ENCODE measurements around the gene CHAT. TPM values are rescaled to one million over a fixed set of nuclear protein-coding genes. Genes with fewer than 3 reads are reported as not detected.

The CHAT gene
- total RNA-seq, 1 experiment from 2014 or later: not detected

- DNase-seq (ENCODE audit: low read depth in 1 of 2, low spot score in 2 of 2): no peak
- Histone ChIP-seq H3K27me3 (replicated peaks) (peaks cover 33% of the 10 kb centered on the region), H3K27ac (no peak overlapping the region)
These were observed 6.5 kb downstream of the CHAT start for GRCh38 chr10:49620286-49620810.

GRCh38 chr10:49620841-49621378 lies 7.1 kb downstream of the CHAT start:
- no peaks in the 10 kb centered on the region for H3K4me1 ChIP-seq (replicated peaks)
- H3K36me3 ChIP-seq: no peaks in the 10 kb centered on the region
- H3K27me3 ChIP-seq (replicated peaks): peaks cover 29% of the 10 kb centered on the region
- no peak for DNase-seq (ENCODE audit: low read depth in 1 of 2, low spot score in 2 of 2)
- no peak overlapping the region for H3K27ac ChIP-seq
- no peaks in the 10 kb centered on the region for H3K9me3 ChIP-seq (replicated peaks)
- no peak overlapping the region for H3K4me3 ChIP-seq

More at GRCh38 chr10:49620286-49620810, 6.5 kb downstream of the CHAT start:
- no peak overlapping the region for H3K4me3 ChIP-seq
- no peaks in the 10 kb centered on the region for H3K36me3 ChIP-seq
- H3K9me3 ChIP-seq (replicated peaks): no peaks in the 10 kb centered on the region
- no peaks in the 10 kb centered on the region for H3K4me1 ChIP-seq (replicated peaks)

- Histone ChIP-seq H3K27ac (no peak overlapping the region), H3K27me3 (replicated peaks) (peaks cover 23% of the 10 kb centered on the region), H3K4me3 (no peak overlapping the region), H3K36me3 (no peaks in the 10 kb centered on the region), H3K4me1 (replicated peaks) (no peaks in the 10 kb centered on the region), H3K9me3 (replicated peaks) (no peaks in the 10 kb centered on the region)
- no peak for DNase-seq (ENCODE audit: low read depth in 1 of 2, low spot score in 2 of 2)
These were observed 7.7 kb downstream of the CHAT start for GRCh38 chr10:49621561-49621960.

GRCh38 chr10:49622426-49623425 lies 8.9 kb downstream of the CHAT start:
- H3K9me3 ChIP-seq (replicated peaks): no peaks in the 10 kb centered on the region
- H3K27me3 ChIP-seq (replicated peaks): peaks cover 20% of the 10 kb centered on the region
- H3K36me3 ChIP-seq: no peaks in the 10 kb centered on the region
- H3K4me3 ChIP-seq: no peak overlapping the region
- no peaks in the 10 kb centered on the region for H3K4me1 ChIP-seq (replicated peaks)
- H3K27ac ChIP-seq: no peak overlapping the region
- DNase-seq (ENCODE audit: low read depth in 1 of 2, low spot score in 2 of 2): no peak

- H3K27ac ChIP-seq: no peak overlapping the region
- H3K36me3 ChIP-seq: no peaks in the 10 kb centered on the region
- no peaks in the 10 kb centered on the region for H3K4me1 ChIP-seq (replicated peaks)
- peaks cover 6% of the 10 kb centered on the region; the same call in 1 of the 2 replicates for H3K27me3 ChIP-seq (replicated peaks)
- no peaks in the 10 kb centered on the region for H3K9me3 ChIP-seq (replicated peaks)
- DNase-seq (ENCODE audit: low read depth in 1 of 2, low spot score in 2 of 2): no peak
- H3K4me3 ChIP-seq: no peak overlapping the region
These were observed 10.8 kb downstream of the CHAT start for GRCh38 chr10:49624629-49625028.

GRCh38 chr10:49625411-49625810 lies 11.6 kb downstream of the CHAT start:
- DNase-seq (ENCODE audit: low read depth in 1 of 2, low spot score in 2 of 2): no peak
- Histone ChIP-seq H3K9me3 (replicated peaks) (no peaks in the 10 kb centered on the region), H3K36me3 (no peaks in the 10 kb centered on the region), H3K27ac (no peak overlapping the region), H3K27me3 (replicated peaks) (peaks cover 7% of the 10 kb centered on the region; the same call in 1 of the 2 replicates), H3K4me3 (no peak overlapping the region), H3K4me1 (replicated peaks) (no peaks in the 10 kb centered on the region)

GRCh38 chr10:49627038-49627437 lies 13.2 kb downstream of the CHAT start:
- DNase-seq (ENCODE audit: low read depth in 1 of 2, low spot score in 2 of 2): no peak
- Histone ChIP-seq H3K27ac (no peak overlapping the region), H3K9me3 (replicated peaks) (no peaks in the 10 kb centered on the region), H3K4me3 (no peak overlapping the region), H3K27me3 (replicated peaks) (peaks cover 17% of the 10 kb centered on the region; the same call in 1 of the 2 replicates), H3K4me1 (replicated peaks) (no peaks in the 10 kb centered on the region), H3K36me3 (no peaks in the 10 kb centered on the region)

- H3K9me3 ChIP-seq (replicated peaks): no peaks in the 10 kb centered on the region
- H3K36me3 ChIP-seq: no peaks in the 10 kb centered on the region
- no peak for DNase-seq (ENCODE audit: low read depth in 1 of 2, low spot score in 2 of 2)
- H3K27me3 ChIP-seq (replicated peaks): peaks cover 24% of the 10 kb centered on the region
- no peak overlapping the region for H3K27ac ChIP-seq
- H3K4me3 ChIP-seq: no peak overlapping the region
- H3K4me1 ChIP-seq (replicated peaks): no peaks in the 10 kb centered on the region
These were observed 13.9 kb downstream of the CHAT start for GRCh38 chr10:49627644-49628247.

GRCh38 chr10:49628599-49628998 lies 14.8 kb downstream of the CHAT start:
- H3K27ac ChIP-seq: no peak overlapping the region

GRCh38 chr10:49629431-49629881 lies 15.6 kb downstream of the CHAT start:
- H3K4me1 ChIP-seq (replicated peaks): no peaks in the 10 kb centered on the region
- no peak overlapping the region for H3K27ac ChIP-seq
- H3K4me3 ChIP-seq: no peak overlapping the region
- H3K36me3 ChIP-seq: no peaks in the 10 kb centered on the region
- H3K9me3 ChIP-seq (replicated peaks): no peaks in the 10 kb centered on the region
- peaks cover 24% of the 10 kb centered on the region for H3K27me3 ChIP-seq (replicated peaks)
- no peak for DNase-seq (ENCODE audit: low read depth in 1 of 2, low spot score in 2 of 2)

More at GRCh38 chr10:49628599-49628998, 14.8 kb downstream of the CHAT start:
- no peaks in the 10 kb centered on the region for H3K36me3 ChIP-seq
- no peaks in the 10 kb centered on the region for H3K9me3 ChIP-seq (replicated peaks)
- peaks cover 24% of the 10 kb centered on the region for H3K27me3 ChIP-seq (replicated peaks)
- H3K4me3 ChIP-seq: no peak overlapping the region
- H3K4me1 ChIP-seq (replicated peaks): no peaks in the 10 kb centered on the region
- DNase-seq (ENCODE audit: low read depth in 1 of 2, low spot score in 2 of 2): no peak

- Histone ChIP-seq H3K4me3 (no peak overlapping the region), H3K36me3 (no peaks in the 10 kb centered on the region), H3K27ac (no peak overlapping the region), H3K27me3 (replicated peaks) (peaks cover 32% of the 10 kb centered on the region), H3K4me1 (replicated peaks) (no peaks in the 10 kb centered on the region), H3K9me3 (replicated peaks) (no peaks in the 10 kb centered on the region)
- DNase-seq (ENCODE audit: low read depth in 1 of 2, low spot score in 2 of 2): no peak
These were observed 18.1 kb downstream of the CHAT start for GRCh38 chr10:49631975-49632374.

- H3K9me3 ChIP-seq (replicated peaks): no peaks in the 10 kb centered on the region
- H3K36me3 ChIP-seq: no peaks in the 10 kb centered on the region
- H3K27me3 ChIP-seq (replicated peaks): peaks cover 34% of the 10 kb centered on the region
- H3K4me3 ChIP-seq: no peak overlapping the region
- DNase-seq (ENCODE audit: low read depth in 1 of 2, low spot score in 2 of 2): no peak
- H3K27ac ChIP-seq: no peak overlapping the region
- no peaks in the 10 kb centered on the region for H3K4me1 ChIP-seq (replicated peaks)
These were observed 18.8 kb downstream of the CHAT start for GRCh38 chr10:49632406-49633317.

Measured in SJSA1 (cell line).